Ishikawa (cell line): Measurements from ENCODE around the gene RPS6KA1.

Experiments
- CEBPB ChIP-seq: IDR thresholded peaks from 2 replicates; pipeline ENCODE4 v1.6.1; 2012
- CREB1 ChIP-seq: IDR thresholded peaks from 2 replicates; pipeline ENCODE4 v1.6.1; 2012; ENCODE audit warnings: low read depth
- EP300 ChIP-seq: IDR thresholded peaks from 2 replicates; pipeline ENCODE4 v1.6.1; 2012; ENCODE audit warnings: borderline replicate concordance
- FOXM1 ChIP-seq: IDR thresholded peaks from 2 replicates; pipeline ENCODE4 v1.6.1; 2012; ENCODE audit warnings: low read depth, borderline replicate concordance
- MAX ChIP-seq: IDR thresholded peaks from 2 replicates; pipeline ENCODE4 v1.6.1; 2012
- NFIC ChIP-seq: IDR thresholded peaks from 2 replicates; pipeline ENCODE4 v1.6.1; 2012
- RAD21 ChIP-seq: IDR thresholded peaks from 2 replicates; pipeline ENCODE4 v1.6.1; 2012; ENCODE audit warnings: low read depth
- REST ChIP-seq: IDR thresholded peaks from 2 replicates; pipeline ENCODE4 v1.6.1; 2012; ENCODE audit warnings: low read depth, mild to moderate bottlenecking
- TAF1 ChIP-seq: IDR thresholded peaks from 2 replicates; pipeline ENCODE4 v1.6.1; 2012; ENCODE audit warnings: low read depth, mild to moderate bottlenecking
- TCF12 ChIP-seq: IDR thresholded peaks from 2 replicates; pipeline ENCODE4 v1.6.1; 2012; ENCODE audit warnings: low read depth
- TEAD4 ChIP-seq: IDR thresholded peaks from 2 replicates; pipeline ENCODE4 v1.6.1; 2012
- USF1 ChIP-seq: IDR thresholded peaks from 2 replicates; pipeline ENCODE4 v1.6.1; 2012
- YY1 ChIP-seq: IDR thresholded peaks from 2 replicates; pipeline ENCODE4 v1.6.1; 2012; ENCODE audit warnings: low read depth
- ZBTB7A ChIP-seq: IDR thresholded peaks from 2 replicates; pipeline ENCODE4 v1.6.1; 2012; ENCODE audit warnings: low read depth

RPS6KA1 gene

GRCh38 chr1:26543462-26543861, 13.9 kb downstream of the RPS6KA1 start:
- TF ChIP-seq EP300 (no peak), TAF1 (no peak), CEBPB (no peak), REST (no peak), TEAD4 (no peak), MAX (no peak), YY1 (no peak), NFIC (no peak)

GRCh38 chr1:26544126-26544525, 14.6 kb downstream of the RPS6KA1 start:
- TF ChIP-seq CEBPB (no peak), REST (no peak), FOXM1 (no peak), ZBTB7A (no peak)

GRCh38 chr1:26545969-26546323, 16.4 kb downstream of the RPS6KA1 start:
- no peak for TF ChIP-seq YY1
- no peak for TF ChIP-seq FOXM1
- no peak for TF ChIP-seq CREB1
- no peak for TF ChIP-seq RAD21
- no peak for TF ChIP-seq EP300
- TF ChIP-seq MAX, result no peak
- TF ChIP-seq USF1, result no peak
- TF ChIP-seq TAF1, result no peak
- no peak for TF ChIP-seq NFIC
- no peak for TF ChIP-seq REST

GRCh38 chr1:26546375-26546774, 16.8 kb downstream of the RPS6KA1 start:
- TF ChIP-seq MAX (no peak), EP300 (no peak)

- TF ChIP-seq CREB1, result no peak
- no peak for TF ChIP-seq YY1
- no peak for TF ChIP-seq RAD21
- TF ChIP-seq NFIC, result no peak
- TF ChIP-seq TCF12, result no peak
- no peak for TF ChIP-seq TAF1
- TF ChIP-seq REST, result no peak
- no peak for TF ChIP-seq USF1
- no peak for TF ChIP-seq CEBPB
Observed at GRCh38 chr1:26546819-26547218, 17.3 kb downstream of the RPS6KA1 start.
